SK-N-MC (cell line): ENCODE measurements around the gene PITRM1.

Experiments
- DNase-seq: peaks from one replicate; pipeline ENCODE4 v3.0.0-alpha.2; 2011; ENCODE audit warnings: low read depth, low spot score
- H3K27ac ChIP-seq: fragments of 200-600 bp; sonication (generic); 2 replicates; pipeline ENCODE4 v1.5.1; 2016; ENCODE audit warnings: mixed run types
- H3K36me3 ChIP-seq: fragments of 200-600 bp; sonication (generic); 2 replicates; pipeline ENCODE4 v1.6.1; 2017; ENCODE audit warnings: antibody characterized with exemption, low read length, mixed read lengths; ENCODE audit not compliant: insufficient read depth
- H3K4me3 ChIP-seq: fragments of 200-600 bp; sonication (generic); 2 replicates; pipeline ENCODE4 v1.5.1; 2016
- H3K9ac ChIP-seq: fragments of 200-600 bp; sonication (generic); 2 replicates; pipeline ENCODE4 v1.8.0; 2017; ENCODE audit warnings: mixed run types, mixed read lengths; ENCODE audit not compliant: insufficient read length
- H3K9me3 ChIP-seq: fragments of 200-600 bp; sonication (generic); 2 replicates; pipeline ENCODE4 v1.6.1; 2017; ENCODE audit warnings: low read depth, mild to moderate bottlenecking, antibody characterized with exemption, low read length, moderate library complexity, mixed read lengths
- EZH2 ChIP-seq: fragments of 200-600 bp; sonication (generic); IDR thresholded peaks from one replicate; pipeline ENCODE4 v1.6.1; 2017; ENCODE audit warnings: antibody characterized with exemption
- FOXP2 ChIP-seq: optimal IDR thresholded peaks from 2 replicates; pipeline ENCODE3; 2011; ENCODE audit warnings: mild to moderate bottlenecking, moderate library complexity; ENCODE audit not compliant: insufficient read depth; ENCODE audit errors: extremely low read length, control extremely low read depth
- POLR2AphosphoS5 ChIP-seq: IDR thresholded peaks from 2 replicates; pipeline ENCODE4 v1.6.1; 2012; ENCODE audit warnings: mild to moderate bottlenecking, low read depth, low read length, borderline replicate concordance

Gene PITRM1

GRCh38 chr10:3098689-3099088 lies 73.9 kb downstream of the PITRM1 start:
- H3K9me3 ChIP-seq = no peaks in the 10 kb centered on the region
- H3K9ac ChIP-seq = no peak overlapping the region
- no peak overlapping the region for H3K4me3 ChIP-seq
- H3K36me3 ChIP-seq = peaks cover 38% of the 10 kb centered on the region
- DNase-seq = no peak
- TF ChIP-seq EZH2 (no peak), POLR2AphosphoS5 (no peak), FOXP2 (no peak)
- H3K27ac ChIP-seq = no peak overlapping the region

- Histone ChIP-seq H3K36me3 (peaks cover 30% of the 10 kb centered on the region; the same call in 1 of the 2 replicates), H3K27ac (no peak overlapping the region)
- TF ChIP-seq EZH2 (no peak), POLR2AphosphoS5 (no peak), FOXP2 (no peak)
Measured at GRCh38 chr10:3097160-3097559, 75.4 kb downstream of the PITRM1 start.

GRCh38 chr10:3096149-3096548 lies 76.4 kb downstream of the PITRM1 start:
- TF ChIP-seq EZH2 (no peak), POLR2AphosphoS5 (no peak), FOXP2 (no peak)
- Histone ChIP-seq H3K27ac (peak overlapping the region; percentile 93), H3K9me3 (no peaks in the 10 kb centered on the region), H3K9ac (no peak overlapping the region), H3K36me3 (peaks cover 30% of the 10 kb centered on the region; the same call in 1 of the 2 replicates), H3K4me3 (no peak overlapping the region)
- no peak for DNase-seq

More at GRCh38 chr10:3097160-3097559, 75.4 kb downstream of the PITRM1 start:
- Histone ChIP-seq H3K4me3 (no peak overlapping the region), H3K9ac (no peak overlapping the region), H3K9me3 (no peaks in the 10 kb centered on the region)
- DNase-seq = no peak

GRCh38 chr10:3095373-3096139 lies 77.0 kb downstream of the PITRM1 start:
- TF ChIP-seq FOXP2 = no peak
- no peak for TF ChIP-seq POLR2AphosphoS5
- TF ChIP-seq EZH2 = no peak
- DNase-seq = peak; percentile 24
- Histone ChIP-seq H3K9ac (peak overlapping the region; percentile 37), H3K27ac (peak overlapping the region; percentile 93), H3K4me3 (peak overlapping the region; percentile 52), H3K9me3 (no peaks in the 10 kb centered on the region), H3K36me3 (peaks cover 32% of the 10 kb centered on the region; the same call in 1 of the 2 replicates)

GRCh38 chr10:3094609-3095036 lies 78.0 kb downstream of the PITRM1 start:
- Histone ChIP-seq H3K36me3 (peaks cover 28% of the 10 kb centered on the region; the same call in 1 of the 2 replicates), H3K9ac (no peak overlapping the region), H3K4me3 (no peak overlapping the region), H3K27ac (peak overlapping the region; percentile 93; the same call in 1 of the 2 replicates), H3K9me3 (no peaks in the 10 kb centered on the region)
- TF ChIP-seq FOXP2 (no peak), POLR2AphosphoS5 (no peak), EZH2 (no peak)
- DNase-seq = no peak

- DNase-seq = no peak
- Histone ChIP-seq H3K9me3 (no peaks in the 10 kb centered on the region), H3K27ac (peak overlapping the region; percentile 93; the same call in 1 of the 2 replicates), H3K9ac (no peak overlapping the region), H3K36me3 (peaks cover 23% of the 10 kb centered on the region; the same call in 1 of the 2 replicates), H3K4me3 (no peak overlapping the region)
- TF ChIP-seq FOXP2 (no peak), POLR2AphosphoS5 (no peak), EZH2 (no peak)
Measured at GRCh38 chr10:3093996-3094395, 78.6 kb downstream of the PITRM1 start.

GRCh38 chr10:3091921-3092320 lies 80.7 kb downstream of the PITRM1 start:
- peaks cover 20% of the 10 kb centered on the region; the same call in 1 of the 2 replicates for H3K36me3 ChIP-seq

GRCh38 chr10:3090914-3091787 lies 81.4 kb downstream of the PITRM1 start:
- Histone ChIP-seq H3K9ac (no peak overlapping the region), H3K36me3 (peaks cover 20% of the 10 kb centered on the region; the same call in 1 of the 2 replicates), H3K9me3 (no peaks in the 10 kb centered on the region), H3K27ac (no peak overlapping the region), H3K4me3 (no peak overlapping the region)
- TF ChIP-seq FOXP2 (no peak), EZH2 (no peak), POLR2AphosphoS5 (no peak)
- no peak for DNase-seq

More at GRCh38 chr10:3091921-3092320, 80.7 kb downstream of the PITRM1 start:
- no peak for DNase-seq
- Histone ChIP-seq H3K9me3 (no peaks in the 10 kb centered on the region), H3K27ac (no peak overlapping the region), H3K4me3 (no peak overlapping the region), H3K9ac (no peak overlapping the region)
- TF ChIP-seq FOXP2 (no peak), POLR2AphosphoS5 (no peak), EZH2 (no peak)
